AG04449 (cell line): ENCODE results near the gene PSMB3.

ENCODE experiments used
- CTCF ChIA-PET: fragments of 350-600 bp; formaldehyde crosslinking; extraction: SDS; loops from one replicate; lab custom pipeline; 2021; ENCODE audit warnings: antibody characterized with exemption; lab: Yijun Ruan, JAX
- POLR2A ChIA-PET: fragments of 400-600, 350-600 bp; formaldehyde crosslinking; extraction: SDS; loops from one replicate; lab custom pipeline; 2020; ENCODE audit warnings: antibody characterized with exemption, inconsistent platforms; lab: Yijun Ruan, JAX
- DNase-seq: peaks from one replicate; pipeline ENCODE4 v3.0.0-alpha.2; 2010; ENCODE audit warnings: low read depth, low spot score
- H3K4me3 ChIP-seq: 2 replicates; pipeline ENCODE4 v1.5.1; 2011; ENCODE audit warnings: low read depth, mild to moderate bottlenecking, control low read depth, low read length
- TF ChIP-seq, protein P1 (sequence below): IDR thresholded peaks from one replicate; pipeline ENCODE4 v1.5.1; 2011; ENCODE audit warnings: mild to moderate bottlenecking, moderate library complexity, low read length, control low read depth, inconsistent platforms; ENCODE audit not compliant: insufficient read depth; ENCODE audit errors: missing control alignments

Gene PSMB3

DNA sequence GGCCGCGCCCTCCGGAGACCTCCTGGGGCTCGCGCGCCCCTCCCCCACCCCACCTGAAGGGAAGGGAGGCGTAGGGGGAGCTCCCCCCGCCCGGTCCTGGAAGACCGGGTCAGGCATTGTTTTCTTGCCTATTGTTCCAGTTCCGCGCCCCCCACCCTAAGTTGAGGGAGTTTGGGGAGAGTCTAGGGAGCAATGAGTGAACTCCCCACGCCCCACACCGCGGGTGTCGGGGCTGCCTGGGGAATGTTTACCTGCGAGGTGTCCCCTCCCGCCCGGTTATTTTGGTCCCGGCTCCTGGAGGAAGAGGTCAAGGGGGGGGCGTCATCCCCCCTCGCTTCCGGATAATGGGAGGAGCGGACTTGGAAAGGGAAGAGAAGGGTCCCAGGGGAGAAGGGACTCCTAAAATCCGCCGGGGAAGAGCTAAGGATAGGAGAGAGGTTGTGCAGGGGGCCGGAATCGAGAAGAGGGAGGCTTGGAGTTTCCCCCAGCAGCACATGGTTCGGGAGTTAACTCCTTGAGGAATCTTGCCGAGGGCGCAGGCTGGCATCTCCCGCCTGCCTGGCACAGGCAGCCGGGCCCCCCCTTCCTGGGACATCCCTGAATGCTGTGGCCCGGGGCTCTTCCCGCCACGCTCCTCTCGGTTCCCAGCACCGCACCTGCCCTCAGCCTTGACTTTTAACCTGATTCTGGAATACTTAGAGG lies 46.6 kb upstream of the PSMB3 start:
- H3K4me3 ChIP-seq: peak overlapping the region; percentile 76
- ChIA-PET POLR2A (interaction anchor here (1.4 kb wide), 1 partner anchor 22 kb away, joined by 3 read pairs; no protein-coding TSS in a partner anchor), CTCF (interaction anchor here (1.4 to 3.4 kb wide), 2 partner anchors 29 kb away, joined by 4 to 16 read pairs; no protein-coding TSS in a partner anchor)
- TF ChIP-seq, protein P1, sequence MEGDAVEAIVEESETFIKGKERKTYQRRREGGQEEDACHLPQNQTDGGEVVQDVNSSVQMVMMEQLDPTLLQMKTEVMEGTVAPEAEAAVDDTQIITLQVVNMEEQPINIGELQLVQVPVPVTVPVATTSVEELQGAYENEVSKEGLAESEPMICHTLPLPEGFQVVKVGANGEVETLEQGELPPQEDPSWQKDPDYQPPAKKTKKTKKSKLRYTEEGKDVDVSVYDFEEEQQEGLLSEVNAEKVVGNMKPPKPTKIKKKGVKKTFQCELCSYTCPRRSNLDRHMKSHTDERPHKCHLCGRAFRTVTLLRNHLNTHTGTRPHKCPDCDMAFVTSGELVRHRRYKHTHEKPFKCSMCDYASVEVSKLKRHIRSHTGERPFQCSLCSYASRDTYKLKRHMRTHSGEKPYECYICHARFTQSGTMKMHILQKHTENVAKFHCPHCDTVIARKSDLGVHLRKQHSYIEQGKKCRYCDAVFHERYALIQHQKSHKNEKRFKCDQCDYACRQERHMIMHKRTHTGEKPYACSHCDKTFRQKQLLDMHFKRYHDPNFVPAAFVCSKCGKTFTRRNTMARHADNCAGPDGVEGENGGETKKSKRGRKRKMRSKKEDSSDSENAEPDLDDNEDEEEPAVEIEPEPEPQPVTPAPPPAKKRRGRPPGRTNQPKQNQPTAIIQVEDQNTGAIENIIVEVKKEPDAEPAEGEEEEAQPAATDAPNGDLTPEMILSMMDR: no peak
- DNase-seq: no peak

DNA sequence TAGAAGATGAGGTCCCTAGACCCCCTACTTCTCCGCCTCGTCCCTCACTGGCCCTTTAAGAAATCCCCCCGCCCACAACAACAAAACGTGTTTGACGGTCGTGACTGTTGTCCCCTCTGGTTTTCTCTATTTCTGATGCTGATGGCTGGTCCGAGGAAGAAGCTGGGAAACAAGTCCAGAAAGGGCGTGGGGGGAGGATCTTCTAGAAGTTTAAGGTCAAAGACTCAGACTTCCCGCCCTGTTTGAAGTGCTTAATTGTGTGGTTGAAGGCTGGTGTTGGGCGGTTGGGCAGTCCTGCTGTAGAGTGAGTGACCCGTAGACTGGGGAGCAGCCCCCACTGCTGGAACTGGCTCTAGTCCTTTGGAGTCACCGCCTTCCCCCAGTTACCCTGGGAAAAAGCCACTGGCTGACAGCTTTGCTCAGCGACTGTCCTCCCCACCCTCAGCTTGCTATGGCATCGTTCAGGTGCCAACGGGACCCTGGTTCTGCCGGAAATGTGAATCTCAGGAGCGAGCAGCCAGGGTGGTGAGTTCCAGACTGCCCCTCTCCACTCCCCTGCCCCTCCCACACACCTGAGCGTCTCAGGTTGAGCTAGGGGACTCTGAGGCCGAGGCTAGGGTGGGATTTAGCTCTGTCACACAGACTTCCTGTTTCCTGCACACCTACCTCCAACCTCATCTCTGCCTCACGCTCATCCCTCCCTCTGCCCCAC lies 45.9 kb upstream of the PSMB3 start:
- TF ChIP-seq, protein P1: no peak
- CTCF ChIA-PET: interaction anchor here (1.4 to 3.4 kb wide), 2 partner anchors 28 to 30 kb away, joined by 4 to 16 read pairs; no protein-coding TSS in a partner anchor
- no peak for DNase-seq
- POLR2A ChIA-PET: interaction anchor here (1.4 kb wide), 1 partner anchor 21 kb away, joined by 3 read pairs; no protein-coding TSS in a partner anchor
- peak overlapping the region; percentile 76 for H3K4me3 ChIP-seq

DNA sequence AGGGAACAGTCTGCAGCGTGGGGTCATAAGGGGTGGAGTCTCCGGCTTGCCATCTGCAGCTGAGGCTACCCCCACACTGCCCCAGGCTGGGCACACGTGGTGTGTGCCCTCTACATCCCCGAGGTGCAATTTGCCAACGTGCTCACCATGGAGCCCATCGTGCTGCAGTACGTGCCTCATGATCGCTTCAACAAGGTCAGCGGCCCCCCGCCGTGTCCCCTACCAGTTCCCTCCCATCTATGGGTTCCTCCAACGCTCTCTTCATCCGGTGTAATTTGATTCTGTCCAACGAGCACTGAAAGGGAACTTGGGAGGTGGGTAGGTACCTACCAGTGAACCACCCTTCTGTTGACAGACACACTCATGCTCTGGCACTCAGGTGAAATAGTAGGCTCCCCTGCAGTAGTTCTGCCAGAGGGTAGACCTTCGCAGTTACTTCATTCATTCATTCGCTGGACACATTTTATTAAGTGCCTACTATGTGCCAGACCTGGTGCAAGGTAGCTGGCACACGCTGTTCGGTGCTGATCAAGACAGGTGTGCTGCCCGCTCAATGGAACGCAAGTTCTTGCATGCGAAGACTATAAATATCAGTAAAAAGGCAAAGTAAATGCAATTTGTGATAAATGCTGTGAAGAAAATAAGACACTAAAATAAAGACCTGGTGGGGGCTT lies 44.7 kb upstream of the PSMB3 start:
- ChIA-PET CTCF (interaction anchor here (1.3 to 3.4 kb wide), 2 partner anchors 10 to 27 kb away, joined by 3 to 16 read pairs; no protein-coding TSS in a partner anchor), POLR2A (interaction anchor here (1.4 kb wide), 1 partner anchor 11 kb away, joined by 3 read pairs; no protein-coding TSS in a partner anchor)
- H3K4me3 ChIP-seq: no peak overlapping the region
- no peak for DNase-seq
- TF ChIP-seq, protein P1: no peak

DNA sequence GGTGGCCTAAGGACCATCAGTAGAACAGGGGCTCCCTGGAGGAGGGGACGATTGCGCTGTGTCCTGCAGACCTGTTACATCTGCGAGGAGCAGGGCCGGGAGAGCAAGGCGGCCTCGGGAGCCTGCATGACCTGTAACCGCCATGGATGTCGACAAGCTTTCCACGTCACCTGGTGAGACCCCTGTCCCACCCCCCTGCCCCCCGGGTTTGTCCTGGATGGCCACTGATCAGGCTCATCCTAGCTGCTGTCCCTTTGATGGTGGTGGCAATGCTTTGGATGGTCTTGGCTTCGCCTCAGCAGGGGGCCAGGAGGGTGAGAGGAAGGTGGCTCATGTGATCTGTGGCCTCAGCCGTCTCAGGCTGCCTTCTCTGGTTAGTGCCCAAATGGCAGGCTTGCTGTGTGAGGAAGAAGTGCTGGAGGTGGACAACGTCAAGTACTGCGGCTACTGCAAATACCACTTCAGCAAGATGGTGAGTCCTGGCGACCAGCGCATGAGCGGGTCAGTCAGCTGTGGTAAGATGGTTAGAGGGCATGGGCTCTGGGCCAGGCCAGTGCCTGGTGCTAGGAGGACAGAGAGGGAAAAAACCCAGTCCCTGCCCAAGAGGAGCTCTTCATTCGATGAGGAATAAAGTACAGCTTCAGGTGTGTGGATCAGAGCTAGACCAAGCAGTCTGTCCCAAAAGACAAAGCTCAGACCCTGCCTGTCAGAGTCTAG lies 43.3 kb upstream of the PSMB3 start:
- H3K4me3 ChIP-seq: no peak overlapping the region
- DNase-seq: no peak
- TF ChIP-seq, protein P1: no peak
- ChIA-PET CTCF (interaction anchor here (1.3 to 4.1 kb wide), 5 partner anchors 9 to 31 kb away, joined by 3 to 22 read pairs (median 15); no protein-coding TSS in a partner anchor), POLR2A (interaction anchor here (1.4 to 1.5 kb wide), 2 partner anchors 9 to 25 kb away, joined by 3 to 4 read pairs; no protein-coding TSS in a partner anchor)

DNA sequence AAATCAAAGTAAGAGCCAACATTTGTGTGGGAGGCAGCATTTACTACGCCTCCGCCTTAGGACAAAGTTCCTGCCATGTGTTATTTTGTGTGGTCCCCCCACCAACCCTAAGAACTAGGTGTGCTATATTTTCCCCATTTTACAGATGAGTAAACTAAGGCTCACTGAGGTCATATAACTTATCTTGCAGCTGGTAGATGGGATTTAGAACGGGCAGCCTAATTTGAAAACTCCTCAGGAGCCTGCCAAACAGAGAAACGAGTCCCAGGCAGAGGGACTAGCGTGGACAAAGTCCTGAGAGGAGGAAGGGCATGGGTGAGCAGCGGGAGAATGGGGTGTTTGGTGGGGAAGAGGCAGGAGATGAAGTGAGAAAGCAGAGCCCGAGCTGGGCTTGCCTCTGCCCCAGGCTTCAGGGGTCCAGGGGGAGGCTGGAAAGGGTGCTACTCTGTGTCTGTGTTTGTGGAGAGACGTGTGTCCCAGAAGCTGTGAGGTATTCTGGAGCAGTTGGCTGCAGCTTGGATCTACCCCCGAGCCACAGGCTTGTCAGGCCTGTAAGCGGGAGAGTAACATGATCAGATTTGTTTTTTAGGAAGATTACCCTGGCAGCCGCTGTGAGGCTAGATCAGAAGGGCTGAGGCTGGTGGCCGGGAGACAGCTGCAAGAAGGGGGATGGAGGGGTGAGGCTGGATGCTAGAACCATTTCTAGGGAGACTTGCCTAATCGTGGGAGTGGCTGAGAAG lies 42.5 kb upstream of the PSMB3 start:
- ChIA-PET POLR2A (interaction anchor here (1.5 kb wide), 1 partner anchor 25 kb away, joined by 4 read pairs; no protein-coding TSS in a partner anchor), CTCF (interaction anchor here (1.0 to 4.1 kb wide), 5 partner anchors 13 to 33 kb away, joined by 4 to 22 read pairs (median 5); no protein-coding TSS in a partner anchor)
- TF ChIP-seq, protein P1: no peak
- H3K4me3 ChIP-seq: no peak overlapping the region
- DNase-seq: no peak
